GM23338 (cell line): ENCODE measurements around the gene CENPN.
A peak's percentile ranks its signal among the peaks of the same experiment; 100 is the strongest.

Experiments
- CREB1 ChIP-seq: fragments of 250-450 bp; sonication (Bioruptor Pico); IDR thresholded peaks from 2 replicates; pipeline ENCODE4 v1.5.0; 2020; ENCODE audit warnings: low read depth, mild to moderate bottlenecking, moderate library complexity
- EZH2 ChIP-seq: fragments of 200-600 bp; sonication (generic); IDR thresholded peaks from one replicate; pipeline ENCODE4 v1.8.0; 2017; ENCODE audit warnings: antibody characterized with exemption, mild to moderate bottlenecking, low read depth; ENCODE audit not compliant: unreplicated experiment
- EZH2phosphoT487 ChIP-seq: fragments of 200-600 bp; sonication (generic); IDR thresholded peaks from one replicate; pipeline ENCODE4 v1.8.1; 2018; ENCODE audit warnings: antibody characterized with exemption; ENCODE audit not compliant: unreplicated experiment
- JUNB ChIP-seq: IDR thresholded peaks from one replicate; pipeline ENCODE4 v1.6.1; 2016; ENCODE audit warnings: antibody characterized with exemption; ENCODE audit not compliant: unreplicated experiment
- POLR2AphosphoS5 ChIP-seq: IDR thresholded peaks from 2 replicates; pipeline ENCODE4 v1.6.1; 2016; ENCODE audit warnings: antibody characterized with exemption, low read depth
- STAT1 ChIP-seq: IDR thresholded peaks from one replicate; pipeline ENCODE4 v1.6.1; 2016; ENCODE audit warnings: antibody characterized with exemption; ENCODE audit not compliant: unreplicated experiment
- ZNF114 ChIP-seq: fragments of 250-450 bp; sonication (Bioruptor Pico); IDR thresholded peaks from 2 replicates; pipeline ENCODE4 v1.5.0; 2020; ENCODE audit warnings: mild to moderate bottlenecking, moderate library complexity
- ZNF331 ChIP-seq: fragments of 250-450 bp; sonication (Bioruptor Pico); IDR thresholded peaks from 2 replicates; pipeline ENCODE4 v1.5.0; 2020; ENCODE audit warnings: low read depth, mild to moderate bottlenecking, moderate library complexity
- TF ChIP-seq, protein P1 (sequence below), 2 experiments: fragments of 200-600 bp in 1 of 2; sonication (generic) in 1 of 2; conservative IDR thresholded peaks; 2 replicates each; pipeline versions ENCODE4 v1.5.1 to v1.6.1; 2016 to 2017; ENCODE audit warnings: antibody characterized with exemption in 2 of 2, low read depth in 2 of 2, mild to moderate bottlenecking in 2 of 2, moderate library complexity in 1 of 2
- TF ChIP-seq, protein P2 (sequence below): IDR thresholded peaks from one replicate; pipeline ENCODE4 v1.6.1; 2018; ENCODE audit warnings: antibody characterized with exemption; ENCODE audit not compliant: unreplicated experiment
- TF ChIP-seq, protein P3 (sequence below): IDR thresholded peaks from 2 replicates; pipeline ENCODE4 v1.6.1; 2016; ENCODE audit warnings: antibody characterized with exemption
- TF ChIP-seq, protein P4 (sequence below): fragments of 250-450 bp; sonication (Bioruptor Pico); IDR thresholded peaks from 2 replicates; pipeline ENCODE4 v1.5.0; 2020; ENCODE audit warnings: mild to moderate bottlenecking, moderate library complexity

DNA sequence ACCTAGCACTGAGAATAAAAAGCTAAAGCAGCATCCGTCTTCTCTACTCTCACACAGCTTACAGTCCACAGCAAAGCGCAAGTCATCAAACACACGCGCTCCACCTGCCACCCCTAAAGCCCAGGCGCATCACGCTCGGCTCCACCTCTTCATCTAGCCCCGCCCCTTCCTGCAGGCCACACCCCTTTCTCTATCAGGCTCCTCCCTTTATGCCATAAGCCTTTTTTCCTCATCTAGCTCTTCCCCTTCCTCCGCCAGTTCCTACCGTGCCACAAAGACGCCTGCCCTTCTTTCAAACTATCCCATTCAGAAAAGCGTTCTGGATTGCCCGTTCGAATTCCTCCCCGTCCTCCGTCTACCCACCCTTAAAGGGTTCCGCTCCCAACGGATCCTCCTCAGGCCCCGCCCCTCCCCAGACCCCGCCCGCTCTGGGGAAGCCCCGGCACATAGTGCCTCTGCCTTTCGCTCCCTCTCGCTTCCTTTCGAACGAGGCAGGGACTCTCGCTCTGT is 69.6 kb downstream of the CENPN start:
- TF ChIP-seq, protein P1, sequence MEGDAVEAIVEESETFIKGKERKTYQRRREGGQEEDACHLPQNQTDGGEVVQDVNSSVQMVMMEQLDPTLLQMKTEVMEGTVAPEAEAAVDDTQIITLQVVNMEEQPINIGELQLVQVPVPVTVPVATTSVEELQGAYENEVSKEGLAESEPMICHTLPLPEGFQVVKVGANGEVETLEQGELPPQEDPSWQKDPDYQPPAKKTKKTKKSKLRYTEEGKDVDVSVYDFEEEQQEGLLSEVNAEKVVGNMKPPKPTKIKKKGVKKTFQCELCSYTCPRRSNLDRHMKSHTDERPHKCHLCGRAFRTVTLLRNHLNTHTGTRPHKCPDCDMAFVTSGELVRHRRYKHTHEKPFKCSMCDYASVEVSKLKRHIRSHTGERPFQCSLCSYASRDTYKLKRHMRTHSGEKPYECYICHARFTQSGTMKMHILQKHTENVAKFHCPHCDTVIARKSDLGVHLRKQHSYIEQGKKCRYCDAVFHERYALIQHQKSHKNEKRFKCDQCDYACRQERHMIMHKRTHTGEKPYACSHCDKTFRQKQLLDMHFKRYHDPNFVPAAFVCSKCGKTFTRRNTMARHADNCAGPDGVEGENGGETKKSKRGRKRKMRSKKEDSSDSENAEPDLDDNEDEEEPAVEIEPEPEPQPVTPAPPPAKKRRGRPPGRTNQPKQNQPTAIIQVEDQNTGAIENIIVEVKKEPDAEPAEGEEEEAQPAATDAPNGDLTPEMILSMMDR (conservative IDR thresholded peaks at IDR 0.05; ENCODE audit: low read depth in 2 of 2): no peak
- TF ChIP-seq EZH2 (no peak), STAT1 (no peak), JUNB (no peak), EZH2phosphoT487 (no peak), POLR2AphosphoS5 (peak; percentile 48), ZNF331 (no peak), CREB1 (CRISPR knock-in tag) (peak; percentile 4; the same call in 1 of the 2 replicates), ZNF114 (CRISPR knock-in tag) (no peak)
- TF ChIP-seq, protein P2, sequence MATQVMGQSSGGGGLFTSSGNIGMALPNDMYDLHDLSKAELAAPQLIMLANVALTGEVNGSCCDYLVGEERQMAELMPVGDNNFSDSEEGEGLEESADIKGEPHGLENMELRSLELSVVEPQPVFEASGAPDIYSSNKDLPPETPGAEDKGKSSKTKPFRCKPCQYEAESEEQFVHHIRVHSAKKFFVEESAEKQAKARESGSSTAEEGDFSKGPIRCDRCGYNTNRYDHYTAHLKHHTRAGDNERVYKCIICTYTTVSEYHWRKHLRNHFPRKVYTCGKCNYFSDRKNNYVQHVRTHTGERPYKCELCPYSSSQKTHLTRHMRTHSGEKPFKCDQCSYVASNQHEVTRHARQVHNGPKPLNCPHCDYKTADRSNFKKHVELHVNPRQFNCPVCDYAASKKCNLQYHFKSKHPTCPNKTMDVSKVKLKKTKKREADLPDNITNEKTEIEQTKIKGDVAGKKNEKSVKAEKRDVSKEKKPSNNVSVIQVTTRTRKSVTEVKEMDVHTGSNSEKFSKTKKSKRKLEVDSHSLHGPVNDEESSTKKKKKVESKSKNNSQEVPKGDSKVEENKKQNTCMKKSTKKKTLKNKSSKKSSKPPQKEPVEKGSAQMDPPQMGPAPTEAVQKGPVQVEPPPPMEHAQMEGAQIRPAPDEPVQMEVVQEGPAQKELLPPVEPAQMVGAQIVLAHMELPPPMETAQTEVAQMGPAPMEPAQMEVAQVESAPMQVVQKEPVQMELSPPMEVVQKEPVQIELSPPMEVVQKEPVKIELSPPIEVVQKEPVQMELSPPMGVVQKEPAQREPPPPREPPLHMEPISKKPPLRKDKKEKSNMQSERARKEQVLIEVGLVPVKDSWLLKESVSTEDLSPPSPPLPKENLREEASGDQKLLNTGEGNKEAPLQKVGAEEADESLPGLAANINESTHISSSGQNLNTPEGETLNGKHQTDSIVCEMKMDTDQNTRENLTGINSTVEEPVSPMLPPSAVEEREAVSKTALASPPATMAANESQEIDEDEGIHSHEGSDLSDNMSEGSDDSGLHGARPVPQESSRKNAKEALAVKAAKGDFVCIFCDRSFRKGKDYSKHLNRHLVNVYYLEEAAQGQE: no peak
- TF ChIP-seq, protein P3, sequence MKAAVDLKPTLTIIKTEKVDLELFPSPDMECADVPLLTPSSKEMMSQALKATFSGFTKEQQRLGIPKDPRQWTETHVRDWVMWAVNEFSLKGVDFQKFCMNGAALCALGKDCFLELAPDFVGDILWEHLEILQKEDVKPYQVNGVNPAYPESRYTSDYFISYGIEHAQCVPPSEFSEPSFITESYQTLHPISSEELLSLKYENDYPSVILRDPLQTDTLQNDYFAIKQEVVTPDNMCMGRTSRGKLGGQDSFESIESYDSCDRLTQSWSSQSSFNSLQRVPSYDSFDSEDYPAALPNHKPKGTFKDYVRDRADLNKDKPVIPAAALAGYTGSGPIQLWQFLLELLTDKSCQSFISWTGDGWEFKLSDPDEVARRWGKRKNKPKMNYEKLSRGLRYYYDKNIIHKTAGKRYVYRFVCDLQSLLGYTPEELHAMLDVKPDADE: no peak
- TF ChIP-seq, protein P4, sequence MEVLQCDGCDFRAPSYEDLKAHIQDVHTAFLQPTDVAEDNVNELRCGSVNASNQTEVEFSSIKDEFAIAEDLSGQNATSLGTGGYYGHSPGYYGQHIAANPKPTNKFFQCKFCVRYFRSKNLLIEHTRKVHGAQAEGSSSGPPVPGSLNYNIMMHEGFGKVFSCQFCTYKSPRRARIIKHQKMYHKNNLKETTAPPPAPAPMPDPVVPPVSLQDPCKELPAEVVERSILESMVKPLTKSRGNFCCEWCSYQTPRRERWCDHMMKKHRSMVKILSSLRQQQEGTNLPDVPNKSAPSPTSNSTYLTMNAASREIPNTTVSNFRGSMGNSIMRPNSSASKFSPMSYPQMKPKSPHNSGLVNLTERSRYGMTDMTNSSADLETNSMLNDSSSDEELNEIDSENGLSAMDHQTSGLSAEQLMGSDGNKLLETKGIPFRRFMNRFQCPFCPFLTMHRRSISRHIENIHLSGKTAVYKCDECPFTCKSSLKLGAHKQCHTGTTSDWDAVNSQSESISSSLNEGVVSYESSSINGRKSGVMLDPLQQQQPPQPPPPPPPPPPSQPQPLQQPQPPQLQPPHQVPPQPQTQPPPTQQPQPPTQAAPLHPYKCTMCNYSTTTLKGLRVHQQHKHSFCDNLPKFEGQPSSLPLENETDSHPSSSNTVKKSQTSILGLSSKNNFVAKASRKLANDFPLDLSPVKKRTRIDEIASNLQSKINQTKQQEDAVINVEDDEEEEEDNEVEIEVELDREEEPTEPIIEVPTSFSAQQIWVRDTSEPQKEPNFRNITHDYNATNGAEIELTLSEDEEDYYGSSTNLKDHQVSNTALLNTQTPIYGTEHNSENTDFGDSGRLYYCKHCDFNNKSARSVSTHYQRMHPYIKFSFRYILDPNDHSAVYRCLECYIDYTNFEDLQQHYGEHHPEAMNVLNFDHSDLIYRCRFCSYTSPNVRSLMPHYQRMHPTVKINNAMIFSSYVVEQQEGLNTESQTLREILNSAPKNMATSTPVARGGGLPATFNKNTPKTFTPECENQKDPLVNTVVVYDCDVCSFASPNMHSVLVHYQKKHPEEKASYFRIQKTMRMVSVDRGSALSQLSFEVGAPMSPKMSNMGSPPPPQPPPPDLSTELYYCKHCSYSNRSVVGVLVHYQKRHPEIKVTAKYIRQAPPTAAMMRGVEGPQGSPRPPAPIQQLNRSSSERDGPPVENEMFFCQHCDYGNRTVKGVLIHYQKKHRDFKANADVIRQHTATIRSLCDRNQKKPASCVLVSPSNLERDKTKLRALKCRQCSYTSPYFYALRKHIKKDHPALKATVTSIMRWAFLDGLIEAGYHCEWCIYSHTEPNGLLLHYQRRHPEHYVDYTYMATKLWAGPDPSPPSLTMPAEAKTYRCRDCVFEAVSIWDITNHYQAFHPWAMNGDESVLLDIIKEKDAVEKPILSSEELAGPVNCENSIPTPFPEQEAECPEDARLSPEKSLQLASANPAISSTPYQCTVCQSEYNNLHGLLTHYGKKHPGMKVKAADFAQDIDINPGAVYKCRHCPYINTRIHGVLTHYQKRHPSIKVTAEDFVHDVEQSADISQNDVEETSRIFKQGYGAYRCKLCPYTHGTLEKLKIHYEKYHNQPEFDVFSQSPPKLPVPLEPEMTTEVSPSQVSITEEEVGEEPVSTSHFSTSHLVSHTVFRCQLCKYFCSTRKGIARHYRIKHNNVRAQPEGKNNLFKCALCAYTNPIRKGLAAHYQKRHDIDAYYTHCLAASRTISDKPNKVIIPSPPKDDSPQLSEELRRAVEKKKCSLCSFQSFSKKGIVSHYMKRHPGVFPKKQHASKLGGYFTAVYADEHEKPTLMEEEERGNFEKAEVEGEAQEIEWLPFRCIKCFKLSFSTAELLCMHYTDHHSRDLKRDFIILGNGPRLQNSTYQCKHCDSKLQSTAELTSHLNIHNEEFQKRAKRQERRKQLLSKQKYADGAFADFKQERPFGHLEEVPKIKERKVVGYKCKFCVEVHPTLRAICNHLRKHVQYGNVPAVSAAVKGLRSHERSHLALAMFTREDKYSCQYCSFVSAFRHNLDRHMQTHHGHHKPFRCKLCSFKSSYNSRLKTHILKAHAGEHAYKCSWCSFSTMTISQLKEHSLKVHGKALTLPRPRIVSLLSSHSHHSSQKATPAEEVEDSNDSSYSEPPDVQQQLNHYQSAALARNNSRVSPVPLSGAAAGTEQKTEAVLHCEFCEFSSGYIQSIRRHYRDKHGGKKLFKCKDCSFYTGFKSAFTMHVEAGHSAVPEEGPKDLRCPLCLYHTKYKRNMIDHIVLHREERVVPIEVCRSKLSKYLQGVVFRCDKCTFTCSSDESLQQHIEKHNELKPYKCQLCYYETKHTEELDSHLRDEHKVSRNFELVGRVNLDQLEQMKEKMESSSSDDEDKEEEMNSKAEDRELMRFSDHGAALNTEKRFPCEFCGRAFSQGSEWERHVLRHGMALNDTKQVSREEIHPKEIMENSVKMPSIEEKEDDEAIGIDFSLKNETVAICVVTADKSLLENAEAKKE: no peak
